GM23338 (cell line): ENCODE results near the gene IFNW1. TPM values are rescaled to one million over a fixed set of nuclear protein-coding genes. Genes with fewer than 3 reads are reported as not detected.
"Not testable (repeated sequence)": the region's sequence is repeated elsewhere in the genome, so short reads cannot be mapped to it uniquely, and the experiment has no call there.

Experiments used
- ATAC-seq: fragments of 200-7000 bp; cut with Tn5 transposase; 3 replicates; pipeline ENCODE4 v1.9.1; 2020
- DNase-seq: peaks from one replicate; pipeline ENCODE4 v3.0.0-alpha.2; 2015; ENCODE audit warnings: low spot score
- H2AFZ ChIP-seq: fragments of 200-600 bp; sonication (generic); 2 replicates; pipeline ENCODE4 v1.8.0; 2016; ENCODE audit warnings: antibody characterized with exemption, mild to moderate bottlenecking, moderate library complexity
- H3F3A ChIP-seq: fragments of 200-600 bp; sonication (generic); replicated peaks from 2 replicates; pipeline ENCODE4 v1.8.0; 2017; ENCODE audit warnings: antibody characterized with exemption, mixed run types, low read depth
- H3K27ac ChIP-seq: fragments of 200-600 bp; sonication (generic); 2 replicates; pipeline ENCODE4 v1.6.1; 2016; ENCODE audit warnings: low read depth
- H3K27me3 ChIP-seq: fragments of 200-600 bp; sonication (generic); 2 replicates; pipeline ENCODE4 v1.8.0; 2016; ENCODE audit warnings: mild to moderate bottlenecking, mixed run types, moderate library complexity; ENCODE audit not compliant: insufficient read depth
- H3K36me3 ChIP-seq: fragments of 200-600 bp; sonication (generic); 2 replicates; pipeline ENCODE4 v1.8.0; 2016; ENCODE audit warnings: mild to moderate bottlenecking; ENCODE audit not compliant: insufficient read depth
- H3K4me1 ChIP-seq: fragments of 200-600 bp; sonication (generic); 2 replicates; pipeline ENCODE4 v1.8.0; 2016; ENCODE audit warnings: mild to moderate bottlenecking, moderate library complexity; ENCODE audit not compliant: insufficient read depth
- H3K4me2 ChIP-seq: fragments of 200-600 bp; sonication (generic); 2 replicates; pipeline ENCODE4 v1.7.1; 2017; ENCODE audit warnings: mixed run types
- H3K4me3 ChIP-seq: fragments of 200-600 bp; sonication (generic); 2 replicates; pipeline ENCODE4 v1.6.1; 2016; ENCODE audit warnings: mixed run types
- H3K79me2 ChIP-seq: fragments of 200-600 bp; sonication (generic); replicated peaks from 2 replicates; pipeline ENCODE4 v1.8.0; 2017; ENCODE audit warnings: mild to moderate bottlenecking; ENCODE audit not compliant: insufficient read depth
- H3K9me2 ChIP-seq: fragments of 200-600 bp; sonication (generic); 2 replicates; pipeline ENCODE4 v1.8.0; 2017; ENCODE audit not compliant: insufficient read depth
- H4K20me1 ChIP-seq: fragments of 200-600 bp; sonication (generic); replicated peaks from 2 replicates; pipeline ENCODE4 v1.8.0; 2017; ENCODE audit warnings: mild to moderate bottlenecking; ENCODE audit not compliant: insufficient read depth
- H3K27ac Mint-ChIP-seq: 2 replicates; pipeline ENCODE4 v1.8.0; 2020; ENCODE audit warnings: inconsistent platforms, mild to moderate bottlenecking, moderate library complexity, mixed read lengths
- H3K27me3 Mint-ChIP-seq: 3 replicates; pipeline ENCODE4 v1.8.0; 2022; ENCODE audit warnings: low read depth, mild to moderate bottlenecking, moderate library complexity, mixed read lengths, inconsistent platforms; ENCODE audit not compliant: insufficient read depth, poor library complexity
- H3K36me3 Mint-ChIP-seq: 3 replicates; pipeline ENCODE4 v1.8.0; 2021; ENCODE audit warnings: low read depth, mild to moderate bottlenecking, inconsistent platforms, moderate library complexity, mixed read lengths
- H3K4me1 Mint-ChIP-seq: 3 replicates; pipeline ENCODE4 v1.8.0; 2020; ENCODE audit warnings: mild to moderate bottlenecking, inconsistent platforms, mixed read lengths
- H3K4me3 Mint-ChIP-seq: 3 replicates; pipeline ENCODE4 v1.8.0; 2021; ENCODE audit warnings: moderate library complexity, mild to moderate bottlenecking, inconsistent platforms, mixed read lengths
- H3K9me3 Mint-ChIP-seq: 3 replicates; pipeline ENCODE4 v1.8.0; 2020; ENCODE audit warnings: moderate library complexity, mild to moderate bottlenecking, inconsistent platforms, mixed read lengths
- JUNB ChIP-seq: IDR thresholded peaks from one replicate; pipeline ENCODE4 v1.6.1; 2016; ENCODE audit warnings: antibody characterized with exemption; ENCODE audit not compliant: unreplicated experiment
- NANOG ChIP-seq: IDR thresholded peaks from 2 replicates; pipeline ENCODE4 v1.6.1; 2016; ENCODE audit warnings: antibody characterized with exemption, borderline replicate concordance
- REST ChIP-seq: IDR thresholded peaks from one replicate; pipeline ENCODE4 v1.6.1; 2018; ENCODE audit warnings: antibody characterized with exemption; ENCODE audit not compliant: unreplicated experiment
- STAT1 ChIP-seq: IDR thresholded peaks from one replicate; pipeline ENCODE4 v1.6.1; 2016; ENCODE audit warnings: antibody characterized with exemption; ENCODE audit not compliant: unreplicated experiment
- ZNF114 ChIP-seq: fragments of 250-450 bp; sonication (Bioruptor Pico); IDR thresholded peaks from 2 replicates; pipeline ENCODE4 v1.5.0; 2020; ENCODE audit warnings: mild to moderate bottlenecking, moderate library complexity
- ZNF331 ChIP-seq: fragments of 250-450 bp; sonication (Bioruptor Pico); IDR thresholded peaks from 2 replicates; pipeline ENCODE4 v1.5.0; 2020; ENCODE audit warnings: low read depth, mild to moderate bottlenecking, moderate library complexity
- polyA plus RNA-seq: library from polyadenylated mRNA; unstranded; fragments of >200 nt; fragmentation: Nextera tagmentation; extraction: Ambion mirVana; gene quantifications from 2 replicates; pipeline ENCODE4 v1.2.1, GENCODE V29; 2016
- total RNA-seq: library from RNA; depleted of rRNA; stranded (reverse); fragments of >200 nt; shearing (Covaris generic); gene quantifications from 2 replicates; pipeline ENCODE4 v1.2.3, GENCODE V29; 2014
- TF ChIP-seq, protein P1 (sequence below), 2 experiments: fragments of 200-600 bp in 1 of 2; sonication (generic) in 1 of 2; conservative IDR thresholded peaks; 2 replicates each; pipeline versions ENCODE4 v1.5.1 to v1.6.1; 2016 to 2017; ENCODE audit warnings: antibody characterized with exemption in 2 of 2, low read depth in 2 of 2, mild to moderate bottlenecking in 2 of 2, moderate library complexity in 1 of 2

Gene IFNW1
- total and polyA plus RNA-seq, 2 experiments from 2014 or later = not detected

DNA sequence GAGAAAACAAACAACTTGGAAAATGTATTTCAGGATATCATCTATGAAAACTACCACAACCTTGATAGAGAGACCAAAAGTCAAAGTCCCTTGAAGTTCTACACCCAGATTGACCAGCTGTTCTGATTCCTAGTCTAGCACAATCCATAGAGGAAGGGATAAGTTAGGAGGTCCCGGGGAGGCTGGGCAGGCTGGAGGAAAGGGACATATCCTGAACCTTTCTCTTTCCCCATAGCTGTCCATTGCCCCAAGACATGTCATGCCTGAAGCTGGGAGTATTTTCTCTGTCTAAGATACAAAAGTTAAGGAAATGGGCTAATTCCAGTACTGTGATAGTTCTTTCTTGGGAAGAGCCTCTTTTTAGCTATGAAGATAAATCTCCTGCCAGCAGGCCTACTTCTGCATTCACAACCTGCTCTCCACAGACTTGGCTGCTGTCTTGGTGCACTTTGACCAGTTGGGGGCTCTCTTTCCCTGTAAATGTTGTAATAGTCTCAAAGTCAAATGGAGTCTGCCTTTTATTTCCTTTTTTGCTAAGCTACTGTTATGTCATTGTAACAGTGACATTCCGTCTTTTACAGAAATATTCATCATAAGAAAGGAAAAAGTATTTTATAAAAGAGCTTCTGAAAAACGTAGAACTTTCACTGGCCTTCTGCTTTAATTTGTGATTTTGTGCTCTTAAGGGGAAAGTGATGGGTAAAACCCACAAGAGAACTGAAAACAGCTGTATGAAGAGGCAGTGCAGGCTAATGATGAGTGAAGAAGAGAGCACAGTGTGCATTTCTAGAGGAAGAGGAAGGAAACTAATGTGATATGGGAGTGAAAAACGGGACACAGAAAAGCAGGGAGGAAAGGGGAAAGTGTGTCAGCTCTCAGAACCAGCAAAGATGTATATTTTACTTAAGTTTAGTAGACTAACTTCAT, 41.4 kb upstream of the IFNW1 start:
- H3K36me3 Mint-ChIP-seq, H3K9me3 Mint-ChIP-seq, H3K4me3 ChIP-seq, H4K20me1 ChIP-seq, H3K4me1 Mint-ChIP-seq, H3K27me3 Mint-ChIP-seq, H3K27me3 ChIP-seq, H3K4me2 ChIP-seq, H3K79me2 ChIP-seq, H2AFZ ChIP-seq, H3K27ac ChIP-seq, H3K9me2 ChIP-seq, H3F3A ChIP-seq, H3K27ac Mint-ChIP-seq, H3K4me1 ChIP-seq, H3K36me3 ChIP-seq, H3K4me3 Mint-ChIP-seq: not testable (repeated sequence)
- peak; percentile 51 for DNase-seq
- TF ChIP-seq, protein P1, sequence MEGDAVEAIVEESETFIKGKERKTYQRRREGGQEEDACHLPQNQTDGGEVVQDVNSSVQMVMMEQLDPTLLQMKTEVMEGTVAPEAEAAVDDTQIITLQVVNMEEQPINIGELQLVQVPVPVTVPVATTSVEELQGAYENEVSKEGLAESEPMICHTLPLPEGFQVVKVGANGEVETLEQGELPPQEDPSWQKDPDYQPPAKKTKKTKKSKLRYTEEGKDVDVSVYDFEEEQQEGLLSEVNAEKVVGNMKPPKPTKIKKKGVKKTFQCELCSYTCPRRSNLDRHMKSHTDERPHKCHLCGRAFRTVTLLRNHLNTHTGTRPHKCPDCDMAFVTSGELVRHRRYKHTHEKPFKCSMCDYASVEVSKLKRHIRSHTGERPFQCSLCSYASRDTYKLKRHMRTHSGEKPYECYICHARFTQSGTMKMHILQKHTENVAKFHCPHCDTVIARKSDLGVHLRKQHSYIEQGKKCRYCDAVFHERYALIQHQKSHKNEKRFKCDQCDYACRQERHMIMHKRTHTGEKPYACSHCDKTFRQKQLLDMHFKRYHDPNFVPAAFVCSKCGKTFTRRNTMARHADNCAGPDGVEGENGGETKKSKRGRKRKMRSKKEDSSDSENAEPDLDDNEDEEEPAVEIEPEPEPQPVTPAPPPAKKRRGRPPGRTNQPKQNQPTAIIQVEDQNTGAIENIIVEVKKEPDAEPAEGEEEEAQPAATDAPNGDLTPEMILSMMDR (conservative IDR thresholded peaks at IDR 0.05; ENCODE audit: low read depth in 2 of 2) = peak; percentile 70 to 81
- ATAC-seq = peak; percentile 94

DNA sequence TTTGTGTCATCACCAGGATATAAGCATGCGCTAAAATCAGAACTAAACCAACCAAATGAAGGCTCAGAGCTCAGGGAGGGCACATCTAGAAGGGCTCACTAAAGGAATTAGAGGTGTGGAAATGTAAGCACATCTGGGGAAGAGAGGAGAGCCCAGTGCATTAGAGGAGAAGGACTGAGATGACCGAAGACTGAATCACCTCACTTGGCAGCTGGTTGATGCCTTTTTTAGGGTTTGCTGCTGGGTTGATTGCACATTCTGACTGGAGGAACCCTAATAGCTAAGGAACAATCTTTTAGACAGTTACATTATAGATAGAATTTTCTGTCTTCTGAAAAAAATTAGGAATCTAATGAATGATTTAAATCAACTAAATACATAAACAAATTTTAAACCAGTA, 33.0 kb upstream of the IFNW1 start:
- H3K4me1 Mint-ChIP-seq = no peaks in the 10 kb centered on the region
- DNase-seq (no peak), ATAC-seq (no peak)
- Histone ChIP-seq H3F3A (no peaks in the 10 kb centered on the region), H3K36me3 (no peaks in the 10 kb centered on the region), H3K27me3 (no peaks in the 10 kb centered on the region), H3K27ac (no peak overlapping the region), H2AFZ (no peak overlapping the region), H3K4me3 (no peak overlapping the region), H3K9me2 (no peaks in the 10 kb centered on the region), H4K20me1 (no peaks in the 10 kb centered on the region), H3K4me2 (no peak overlapping the region), H3K79me2 (no peaks in the 10 kb centered on the region), H3K4me1 (no peaks in the 10 kb centered on the region)
- no peak for TF ChIP-seq ZNF114 (CRISPR knock-in tag)
- TF ChIP-seq NANOG = no peak
- TF ChIP-seq REST = no peak
- no peak for TF ChIP-seq JUNB
- TF ChIP-seq, protein P1 (conservative IDR thresholded peaks at IDR 0.05; ENCODE audit: low read depth in 2 of 2) = no peak
- TF ChIP-seq STAT1 = no peak
- TF ChIP-seq ZNF331 (CRISPR knock-in tag) = no peak
- no peak overlapping the region for H3K4me3 Mint-ChIP-seq
- H3K36me3 Mint-ChIP-seq = no peaks in the 10 kb centered on the region
- H3K27me3 Mint-ChIP-seq = peaks cover under 1% of the 10 kb centered on the region
- no peak overlapping the region for H3K27ac Mint-ChIP-seq
- no peaks in the 10 kb centered on the region for H3K9me3 Mint-ChIP-seq
